22Rv1 (cell line): ENCODE measurements around the gene KLK11.

Experiments used
- H3K27ac ChIP-seq: fragments of 450-650 bp; 2 replicates; pipeline ENCODE4 v1.5.1; 2017
- CTCF ChIP-seq: fragments of 450-650 bp; IDR thresholded peaks from 2 replicates; pipeline ENCODE4 v1.5.1; 2017; ENCODE audit warnings: mild to moderate bottlenecking
- ZFX ChIP-seq: fragments of 450-650 bp; IDR thresholded peaks from 2 replicates; pipeline ENCODE4 v1.6.1; 2017; ENCODE audit warnings: antibody characterized with exemption, borderline replicate concordance

Gene KLK11

GRCh38 chr19:51002542-51003311 lies 23.7 kb downstream of the KLK11 start:
- no peak for TF ChIP-seq CTCF
- TF ChIP-seq ZFX, result no peak

GRCh38 chr19:51002089-51002532 lies 24.3 kb downstream of the KLK11 start:
- TF ChIP-seq ZFX (no peak), CTCF (no peak)
- H3K27ac ChIP-seq, result no peak overlapping the region

More at GRCh38 chr19:51002542-51003311, 23.7 kb downstream of the KLK11 start:
- H3K27ac ChIP-seq, result no peak overlapping the region

- no peak within 1 kb of the TSS for H3K27ac ChIP-seq
- TF ChIP-seq CTCF, result no peak
Measured at GRCh38 chr19:51001515-51001914, 24.9 kb downstream of the KLK11 start, which contains the start of gene KLK8. Gene KLK8, minus strand, starts transcription at chr19:51001604. Its CDS starts 437 bp downstream, at chr19:51001167.

GRCh38 chr19:51000981-51001380 lies 25.4 kb downstream of the KLK11 start:
- TF ChIP-seq CTCF (no peak), ZFX (no peak)
- no peak overlapping the region for H3K27ac ChIP-seq

GRCh38 chr19:51000426-51000825 lies 26.0 kb downstream of the KLK11 start:
- no peak for TF ChIP-seq ZFX
- TF ChIP-seq CTCF, result no peak
- no peak overlapping the region for H3K27ac ChIP-seq

GRCh38 chr19:50998686-50999085 lies 27.7 kb downstream of the KLK11 start:
- no peak for TF ChIP-seq CTCF
- TF ChIP-seq ZFX, result no peak
- H3K27ac ChIP-seq, result no peak overlapping the region

GRCh38 chr19:50998061-50998460 lies 28.4 kb downstream of the KLK11 start:
- H3K27ac ChIP-seq, result no peak overlapping the region
- TF ChIP-seq CTCF (no peak), ZFX (no peak)
